Fibroblast of skin of scalp (primary cell): ENCODE measurements around the gene SPSB1.

Source experiments
- DNase-seq: peaks from one replicate; pipeline ENCODE4 v3.0.0-alpha.2; 2013

SPSB1 gene

GRCh38 chr1:9345922-9346321, 53.2 kb downstream of the SPSB1 start:
- DNase-seq: no peak

GRCh38 chr1:9346566-9346965, 53.9 kb downstream of the SPSB1 start:
- no peak for DNase-seq

GRCh38 chr1:9347095-9347850, 54.6 kb downstream of the SPSB1 start:
- no peak for DNase-seq

- DNase-seq: no peak
Measured at GRCh38 chr1:9349331-9349851, 56.7 kb downstream of the SPSB1 start.

GRCh38 chr1:9350013-9350908, 57.6 kb downstream of the SPSB1 start:
- peak; percentile 63 for DNase-seq

- no peak for DNase-seq
Measured at GRCh38 chr1:9350960-9351359, 58.3 kb downstream of the SPSB1 start.

GRCh38 chr1:9351654-9352271, 59.1 kb downstream of the SPSB1 start:
- DNase-seq: no peak

GRCh38 chr1:9352377-9353134, 59.9 kb downstream of the SPSB1 start:
- no peak for DNase-seq

- no peak for DNase-seq
Measured at GRCh38 chr1:9355503-9355902, 62.8 kb downstream of the SPSB1 start.

GRCh38 chr1:9356021-9356420, 63.3 kb downstream of the SPSB1 start:
- no peak for DNase-seq

GRCh38 chr1:9356829-9357466, 64.3 kb downstream of the SPSB1 start:
- DNase-seq: no peak

GRCh38 chr1:9357958-9358357, 65.3 kb downstream of the SPSB1 start:
- no peak for DNase-seq

- no peak for DNase-seq
Measured at GRCh38 chr1:9360371-9361064, 67.8 kb downstream of the SPSB1 start.

GRCh38 chr1:9361630-9362260, 69.1 kb downstream of the SPSB1 start:
- no peak for DNase-seq

- no peak for DNase-seq
Measured at GRCh38 chr1:9362488-9362887, 69.8 kb downstream of the SPSB1 start.

GRCh38 chr1:9363061-9363471, 70.4 kb downstream of the SPSB1 start:
- no peak for DNase-seq

- no peak for DNase-seq
Measured at GRCh38 chr1:9366298-9366697, 73.6 kb downstream of the SPSB1 start.

GRCh38 chr1:9366943-9367780, 74.5 kb downstream of the SPSB1 start:
- DNase-seq: no peak

GRCh38 chr1:9367806-9368205, 75.1 kb downstream of the SPSB1 start:
- no peak for DNase-seq

- no peak for DNase-seq
Measured at GRCh38 chr1:9368356-9368755, 75.7 kb downstream of the SPSB1 start.
